ENCODE measurements around the gene PRDM16.

DNA sequence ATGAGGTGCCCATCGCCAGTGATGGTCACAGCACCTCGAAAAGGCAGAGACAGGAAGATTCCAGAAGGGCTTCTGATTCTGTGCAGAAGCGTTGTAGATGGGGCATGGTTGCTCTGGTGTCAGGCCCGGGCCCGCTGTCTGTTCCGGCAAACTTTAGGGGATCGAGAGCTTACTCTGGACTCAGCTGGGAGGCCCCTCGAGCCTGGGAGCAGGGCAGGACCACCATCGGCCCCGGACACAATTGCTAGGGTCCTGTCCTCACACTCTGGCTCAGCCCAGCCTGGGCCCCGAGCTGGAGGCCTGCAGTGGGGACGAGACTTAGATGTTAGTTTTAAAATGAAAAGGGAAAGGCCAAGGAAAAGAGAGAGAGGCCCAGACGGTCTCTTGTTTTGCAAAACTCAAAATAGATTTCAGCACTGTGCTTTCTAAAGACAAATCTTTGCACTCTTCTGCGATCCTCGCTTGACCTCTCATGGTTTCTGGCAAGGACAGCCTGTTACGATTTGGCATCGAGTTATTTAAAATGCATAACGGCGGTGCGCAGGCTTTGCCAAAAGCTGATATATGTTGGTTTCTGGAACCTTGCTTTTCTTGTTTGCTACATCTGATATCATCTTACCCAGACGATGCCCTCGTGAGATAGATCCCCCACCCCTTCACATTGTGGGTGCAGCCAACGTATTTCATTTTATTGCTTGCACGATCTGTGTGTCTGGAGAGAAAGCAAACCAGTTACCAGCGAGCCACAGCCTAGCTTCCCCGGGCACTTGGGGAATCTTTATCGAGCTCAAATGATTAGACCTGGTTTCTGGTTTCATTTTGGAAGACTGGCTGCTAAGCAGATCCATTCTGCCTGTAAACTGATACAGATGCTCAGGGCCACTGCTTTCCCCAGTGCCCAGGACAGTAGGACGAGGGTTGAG, 58.0 kb downstream of the PRDM16 start:
- TF ChIP-seq, protein P1, sequence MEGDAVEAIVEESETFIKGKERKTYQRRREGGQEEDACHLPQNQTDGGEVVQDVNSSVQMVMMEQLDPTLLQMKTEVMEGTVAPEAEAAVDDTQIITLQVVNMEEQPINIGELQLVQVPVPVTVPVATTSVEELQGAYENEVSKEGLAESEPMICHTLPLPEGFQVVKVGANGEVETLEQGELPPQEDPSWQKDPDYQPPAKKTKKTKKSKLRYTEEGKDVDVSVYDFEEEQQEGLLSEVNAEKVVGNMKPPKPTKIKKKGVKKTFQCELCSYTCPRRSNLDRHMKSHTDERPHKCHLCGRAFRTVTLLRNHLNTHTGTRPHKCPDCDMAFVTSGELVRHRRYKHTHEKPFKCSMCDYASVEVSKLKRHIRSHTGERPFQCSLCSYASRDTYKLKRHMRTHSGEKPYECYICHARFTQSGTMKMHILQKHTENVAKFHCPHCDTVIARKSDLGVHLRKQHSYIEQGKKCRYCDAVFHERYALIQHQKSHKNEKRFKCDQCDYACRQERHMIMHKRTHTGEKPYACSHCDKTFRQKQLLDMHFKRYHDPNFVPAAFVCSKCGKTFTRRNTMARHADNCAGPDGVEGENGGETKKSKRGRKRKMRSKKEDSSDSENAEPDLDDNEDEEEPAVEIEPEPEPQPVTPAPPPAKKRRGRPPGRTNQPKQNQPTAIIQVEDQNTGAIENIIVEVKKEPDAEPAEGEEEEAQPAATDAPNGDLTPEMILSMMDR (IDR thresholded peaks at IDR 0.05): no peak
- TF ChIP-seq POLR2A (IDR thresholded peaks at IDR 0.05) (no peak), POLR2AphosphoS5 (IDR thresholded peaks at IDR 0.05) (no peak), EP300 (IDR thresholded peaks at IDR 0.05) (no peak)
